ENCODE data around the gene BTG2. TPM values are rescaled to one million over a fixed set of nuclear protein-coding genes. Genes with fewer than 3 reads are reported as not detected.
"Not testable (repeated sequence)": the region's sequence is repeated elsewhere in the genome, so short reads cannot be mapped to it uniquely, and the experiment has no call there.

The BTG2 gene
- total RNA-seq, 1 experiment from 2014 or later, result 13.2 TPM

GRCh38 chr1:203291201-203292096 is 13.9 kb upstream of the BTG2 start:
- DNase-seq (ENCODE audit: low spot score), result no peak

- no peak for DNase-seq (ENCODE audit: low spot score)
Measured at GRCh38 chr1:203295796-203296195, 9.5 kb upstream of the BTG2 start.

GRCh38 chr1:203296460-203297073 is 8.8 kb upstream of the BTG2 start:
- DNase-seq (ENCODE audit: low spot score), result no peak

- DNase-seq (ENCODE audit: low spot score), result no peak
Measured at GRCh38 chr1:203299169-203299568, 6.2 kb upstream of the BTG2 start.

GRCh38 chr1:203299719-203300429 is 5.4 kb upstream of the BTG2 start:
- not testable (repeated sequence) for DNase-seq (ENCODE audit: low spot score)

GRCh38 chr1:203300441-203301330 is 4.6 kb upstream of the BTG2 start:
- no peak for DNase-seq (ENCODE audit: low spot score)

- no peak for DNase-seq (ENCODE audit: low spot score)
Measured at GRCh38 chr1:203301331-203301668, 4.0 kb upstream of the BTG2 start.

- no peak for DNase-seq (ENCODE audit: low spot score)
Measured at GRCh38 chr1:203302456-203302855, 2.9 kb upstream of the BTG2 start.

- DNase-seq (ENCODE audit: low spot score), result no peak
Measured at GRCh38 chr1:203302894-203303293, 2.4 kb upstream of the BTG2 start.

GRCh38 chr1:203304391-203304918 is 864 bp upstream of the BTG2 start:
- DNase-seq (ENCODE audit: low spot score), result no peak

GRCh38 chr1:203305809-203306088 is 430 bp downstream of the BTG2 start:
- DNase-seq (ENCODE audit: low spot score), result no peak

GRCh38 chr1:203306089-203306964 is 1.0 kb downstream of the BTG2 start:
- DNase-seq (ENCODE audit: low spot score), result peak; percentile 61

- no peak for DNase-seq (ENCODE audit: low spot score)
Measured at GRCh38 chr1:203306965-203307541, 1.7 kb downstream of the BTG2 start.

GRCh38 chr1:203307641-203308126 is 2.4 kb downstream of the BTG2 start:
- DNase-seq (ENCODE audit: low spot score), result no peak

- no peak for DNase-seq (ENCODE audit: low spot score)
Measured at GRCh38 chr1:203308328-203308922, 3.1 kb downstream of the BTG2 start.

GRCh38 chr1:203308923-203309331 is 3.6 kb downstream of the BTG2 start:
- no peak for DNase-seq (ENCODE audit: low spot score)

- no peak for DNase-seq (ENCODE audit: low spot score)
Measured at GRCh38 chr1:203311368-203312301, 6.3 kb downstream of the BTG2 start.

GRCh38 chr1:203314025-203314759 is 8.9 kb downstream of the BTG2 start:
- not testable (repeated sequence) for DNase-seq (ENCODE audit: low spot score)
